OCI-LY7 (cell line): ENCODE measurements around the gene LCNL1. TPM values are rescaled to one million over a fixed set of nuclear protein-coding genes. Genes with fewer than 3 reads are reported as not detected.

ENCODE experiments used
- BruUV-seq: library from RNA; stranded (reverse); fragments of 400-500 nt; replicated peaks from 2 replicates; lab custom pipeline; 2021; lab: Mats Ljungman, UMichigan
- CTCF ChIA-PET: fragments of 300-600 bp; sonication (Branson Sonifier 250); formaldehyde crosslinking; loops from one replicate; lab custom pipeline; 2022; ENCODE audit warnings: antibody characterized with exemption; ENCODE audit not compliant: unreplicated experiment; lab: Charles Lee
- POLR2A ChIA-PET: fragments of 300-600 bp; sonication (Branson Sonifier 250); formaldehyde crosslinking; loops from one replicate; lab custom pipeline; 2022; ENCODE audit warnings: antibody characterized with exemption; lab: Charles Lee
- DNase-seq: peaks from one replicate; pipeline ENCODE4 v3.0.0-alpha.2; 2015; ENCODE audit warnings: low spot score
- H2AFZ ChIP-seq: fragments of 200-600 bp; sonication (generic), shearing (Covaris generic); 2 replicates; pipeline ENCODE4 v1.6.1; 2014; ENCODE audit warnings: mild to moderate bottlenecking, antibody characterized with exemption, low read length, moderate library complexity
- H3K27ac ChIP-seq: fragments of 200-600 bp; sonication (generic); 2 replicates; pipeline ENCODE4 v1.5.1; 2014; ENCODE audit warnings: mixed run types, low read depth, mild to moderate bottlenecking, moderate library complexity, low read length, inconsistent platforms; ENCODE audit not compliant: poor library complexity, severe bottlenecking
- H3K36me3 ChIP-seq: fragments of 200-600 bp; sonication (generic); 2 replicates; pipeline ENCODE4 v1.6.1; 2014; ENCODE audit warnings: mild to moderate bottlenecking, antibody characterized with exemption, low read length, moderate library complexity, mixed read lengths; ENCODE audit not compliant: insufficient read depth
- H3K4me1 ChIP-seq: fragments of 200-600 bp; sonication (generic); 2 replicates; pipeline ENCODE4 v1.5.1; 2014; ENCODE audit warnings: mild to moderate bottlenecking, low read length; ENCODE audit not compliant: insufficient read depth, poor library complexity, severe bottlenecking
- H3K4me2 ChIP-seq: fragments of 200-600 bp; sonication (generic); 2 replicates; pipeline ENCODE4 v1.6.1; 2014; ENCODE audit warnings: mild to moderate bottlenecking, low read length
- H3K4me3 ChIP-seq: fragments of 200-600 bp; sonication (generic); 2 replicates; pipeline ENCODE4 v1.5.1; 2014; ENCODE audit warnings: mild to moderate bottlenecking, low read depth, low read length; ENCODE audit not compliant: poor library complexity, severe bottlenecking
- H3K79me2 ChIP-seq: fragments of 200-600 bp; sonication (generic); 2 replicates; pipeline ENCODE4 v1.6.1; 2016; ENCODE audit warnings: low read depth, mild to moderate bottlenecking, low read length, moderate library complexity, mixed read lengths; ENCODE audit not compliant: insufficient read depth
- H3K9me2 ChIP-seq: fragments of 200-600 bp; sonication (generic); 2 replicates; pipeline ENCODE4 v1.6.1; 2016; ENCODE audit warnings: mild to moderate bottlenecking, low read length, mixed read lengths; ENCODE audit not compliant: insufficient read depth
- H3K9me3 ChIP-seq: fragments of 200-600 bp; sonication (generic); 2 replicates; pipeline ENCODE4 v1.6.1; 2014; ENCODE audit warnings: mild to moderate bottlenecking, mixed run types, low read length, mixed read lengths
- H4K20me1 ChIP-seq: fragments of 200-600 bp; sonication (generic); 2 replicates; pipeline ENCODE4 v1.6.1; 2014; ENCODE audit warnings: mild to moderate bottlenecking, antibody characterized with exemption, low read length, moderate library complexity, mixed read lengths; ENCODE audit not compliant: insufficient read depth
- CTCF ChIP-seq: fragments of 200-600 bp; sonication (generic); conservative IDR thresholded peaks from 2 replicates; pipeline ENCODE4 v1.5.1; 2014; ENCODE audit warnings: mild to moderate bottlenecking, antibody characterized with exemption, low read length, moderate library complexity, mixed read lengths
- EZH2phosphoT487 ChIP-seq: fragments of 200-600 bp; sonication (generic); IDR thresholded peaks from 2 replicates; pipeline ENCODE4 v1.6.1; 2018; ENCODE audit warnings: low read depth, borderline replicate concordance, mild to moderate bottlenecking, mixed run types, antibody characterized with exemption, low read length, moderate library complexity, mixed read lengths
- intact Hi-C: fragments of 100-400 bp; cut with micrococcal nuclease; formaldehyde crosslinking; loops from one replicate; pipeline ENCODE4 v1.10.0; 2022; ENCODE audit not compliant: unreplicated experiment
- total RNA-seq, 2 experiments: library from RNA; depleted of rRNA in 1 of 2; stranded (reverse); fragments of >200 nt in 1 of 2; shearing (Covaris generic) in 1 of 2; gene quantifications; 2 replicates each; pipeline ENCODE4 v1.2.3, GENCODE V29; 2014 to 2022

Gene LCNL1
- total RNA-seq, 2 experiments from 2014 or later: not detected

- H3K27ac ChIP-seq: no peak overlapping the region
- H3K4me3 ChIP-seq: no peak overlapping the region
- H3K36me3 ChIP-seq: no peaks in the 10 kb centered on the region
- no peaks in the 10 kb centered on the region for H4K20me1 ChIP-seq
- H3K9me2 ChIP-seq: no peaks in the 10 kb centered on the region
- no peak overlapping the region for H3K4me2 ChIP-seq
- TF ChIP-seq EZH2phosphoT487: no peak
- TF ChIP-seq CTCF: no peak
- no TSS peak for BruUV-seq
- no peaks in the 10 kb centered on the region for H3K79me2 ChIP-seq
- POLR2A ChIA-PET: no interaction called here
- peaks cover 4% of the 10 kb centered on the region for H3K4me1 ChIP-seq
- DNase-seq: no peak
- no peaks in the 10 kb centered on the region for H3K9me3 ChIP-seq
- H2AFZ ChIP-seq: no peak overlapping the region
- CTCF ChIA-PET: interaction anchor here (0.6 kb wide), 2 partner anchors 25 to 103 kb away, joined by 3 read pairs; no protein-coding TSS in a partner anchor
- intact Hi-C loops: no loop called here
These were observed 29.3 kb downstream of the LCNL1 start for GRCh38 chr9:137011907-137012675.

GRCh38 chr9:137012694-137013570 lies 30.1 kb downstream of the LCNL1 start:
- TF ChIP-seq CTCF: no peak
- TF ChIP-seq EZH2phosphoT487: no peak
- ChIA-PET CTCF (interaction anchor here (0.6 kb wide), 1 partner anchor 24 kb away, joined by 3 read pairs; no protein-coding TSS in a partner anchor), POLR2A (no interaction called here)
- Histone ChIP-seq H3K4me1 (peaks cover 4% of the 10 kb centered on the region), H3K27ac (no peak overlapping the region), H3K4me2 (no peak overlapping the region), H2AFZ (no peak overlapping the region), H4K20me1 (no peaks in the 10 kb centered on the region), H3K36me3 (no peaks in the 10 kb centered on the region), H3K9me2 (no peaks in the 10 kb centered on the region), H3K4me3 (no peak overlapping the region), H3K79me2 (no peaks in the 10 kb centered on the region), H3K9me3 (no peaks in the 10 kb centered on the region)
- DNase-seq: no peak
- intact Hi-C loops: no loop called here
- no TSS peak for BruUV-seq
